ENCODE measurements around the gene KCNK1.
"Not testable (repeated sequence)": the region's sequence is repeated elsewhere in the genome, so short reads cannot be mapped to it uniquely, and the experiment has no call there.

Gene KCNK1

GRCh38 chr1:233607252-233608119, 6.4 kb upstream of the KCNK1 start:
- no peak overlapping the region for H3K27ac ChIP-seq
- TF ChIP-seq, protein P1, sequence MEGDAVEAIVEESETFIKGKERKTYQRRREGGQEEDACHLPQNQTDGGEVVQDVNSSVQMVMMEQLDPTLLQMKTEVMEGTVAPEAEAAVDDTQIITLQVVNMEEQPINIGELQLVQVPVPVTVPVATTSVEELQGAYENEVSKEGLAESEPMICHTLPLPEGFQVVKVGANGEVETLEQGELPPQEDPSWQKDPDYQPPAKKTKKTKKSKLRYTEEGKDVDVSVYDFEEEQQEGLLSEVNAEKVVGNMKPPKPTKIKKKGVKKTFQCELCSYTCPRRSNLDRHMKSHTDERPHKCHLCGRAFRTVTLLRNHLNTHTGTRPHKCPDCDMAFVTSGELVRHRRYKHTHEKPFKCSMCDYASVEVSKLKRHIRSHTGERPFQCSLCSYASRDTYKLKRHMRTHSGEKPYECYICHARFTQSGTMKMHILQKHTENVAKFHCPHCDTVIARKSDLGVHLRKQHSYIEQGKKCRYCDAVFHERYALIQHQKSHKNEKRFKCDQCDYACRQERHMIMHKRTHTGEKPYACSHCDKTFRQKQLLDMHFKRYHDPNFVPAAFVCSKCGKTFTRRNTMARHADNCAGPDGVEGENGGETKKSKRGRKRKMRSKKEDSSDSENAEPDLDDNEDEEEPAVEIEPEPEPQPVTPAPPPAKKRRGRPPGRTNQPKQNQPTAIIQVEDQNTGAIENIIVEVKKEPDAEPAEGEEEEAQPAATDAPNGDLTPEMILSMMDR (IDR thresholded peaks at IDR 0.05), result no peak
- TF ChIP-seq ZFX (IDR thresholded peaks at IDR 0.05; ENCODE audit: borderline replicate concordance), result no peak

DNA sequence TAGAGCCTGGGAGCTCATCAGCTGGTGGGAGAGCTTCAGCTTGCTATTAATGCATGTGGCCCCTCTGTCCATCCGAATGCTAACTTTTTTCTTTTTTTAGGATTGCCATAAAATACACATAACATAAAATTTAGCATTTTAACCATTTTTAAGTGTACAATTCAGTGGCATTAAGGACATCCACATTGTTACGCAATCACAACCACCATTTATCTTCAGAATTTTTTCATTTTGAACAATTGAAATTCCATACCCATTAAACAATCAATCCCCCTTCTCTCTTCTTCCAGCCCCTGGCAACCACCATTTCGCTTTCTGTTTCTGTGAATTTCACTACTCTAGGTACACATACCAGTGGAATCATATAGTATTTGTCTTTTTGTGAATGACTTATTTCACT, 4.9 kb upstream of the KCNK1 start:
- H3K27ac ChIP-seq, result no peak overlapping the region
- TF ChIP-seq ZFX (IDR thresholded peaks at IDR 0.05; ENCODE audit: borderline replicate concordance), result no peak
- TF ChIP-seq, protein P1 (IDR thresholded peaks at IDR 0.05), result no peak

DNA sequence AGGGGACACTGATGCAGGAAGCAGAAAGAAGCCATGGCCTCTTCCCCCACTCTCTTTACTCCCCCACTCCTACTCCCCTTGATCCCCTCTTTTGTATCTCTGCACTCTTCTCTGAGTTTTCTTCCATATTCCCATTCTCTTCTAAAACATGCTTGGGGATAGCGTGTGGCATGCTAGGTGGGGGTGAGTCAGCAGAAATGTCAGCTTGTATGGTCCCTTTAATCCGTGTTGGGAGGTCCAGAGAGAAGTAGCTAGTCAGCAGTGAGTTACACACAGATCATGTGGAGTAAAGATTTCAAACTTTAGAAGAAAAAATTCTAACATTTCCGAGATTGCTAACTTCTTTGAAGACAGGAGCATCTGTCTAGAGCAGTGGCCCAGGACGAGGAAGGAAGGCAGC, 4.0 kb upstream of the KCNK1 start:
- TF ChIP-seq, protein P1 (IDR thresholded peaks at IDR 0.05), result no peak
- no peak for TF ChIP-seq ZFX (IDR thresholded peaks at IDR 0.05; ENCODE audit: borderline replicate concordance)
- no peak overlapping the region for H3K27ac ChIP-seq

- TF ChIP-seq ZFX (IDR thresholded peaks at IDR 0.05; ENCODE audit: borderline replicate concordance), result no peak
- TF ChIP-seq, protein P1 (IDR thresholded peaks at IDR 0.05), result no peak
- H3K27ac ChIP-seq, result no peak overlapping the region
These were observed 3.3 kb upstream of the KCNK1 start for GRCh38 chr1:233610628-233611027.

- H3K27ac ChIP-seq, result not testable (repeated sequence)
These were observed 2.5 kb upstream of the KCNK1 start for GRCh38 chr1:233611363-233611762.

GRCh38 chr1:233614173-233614742, 352 bp downstream of the KCNK1 start:
- no peak for TF ChIP-seq ZFX (IDR thresholded peaks at IDR 0.05; ENCODE audit: borderline replicate concordance)
- TF ChIP-seq, protein P1 (IDR thresholded peaks at IDR 0.05), result no peak

DNA sequence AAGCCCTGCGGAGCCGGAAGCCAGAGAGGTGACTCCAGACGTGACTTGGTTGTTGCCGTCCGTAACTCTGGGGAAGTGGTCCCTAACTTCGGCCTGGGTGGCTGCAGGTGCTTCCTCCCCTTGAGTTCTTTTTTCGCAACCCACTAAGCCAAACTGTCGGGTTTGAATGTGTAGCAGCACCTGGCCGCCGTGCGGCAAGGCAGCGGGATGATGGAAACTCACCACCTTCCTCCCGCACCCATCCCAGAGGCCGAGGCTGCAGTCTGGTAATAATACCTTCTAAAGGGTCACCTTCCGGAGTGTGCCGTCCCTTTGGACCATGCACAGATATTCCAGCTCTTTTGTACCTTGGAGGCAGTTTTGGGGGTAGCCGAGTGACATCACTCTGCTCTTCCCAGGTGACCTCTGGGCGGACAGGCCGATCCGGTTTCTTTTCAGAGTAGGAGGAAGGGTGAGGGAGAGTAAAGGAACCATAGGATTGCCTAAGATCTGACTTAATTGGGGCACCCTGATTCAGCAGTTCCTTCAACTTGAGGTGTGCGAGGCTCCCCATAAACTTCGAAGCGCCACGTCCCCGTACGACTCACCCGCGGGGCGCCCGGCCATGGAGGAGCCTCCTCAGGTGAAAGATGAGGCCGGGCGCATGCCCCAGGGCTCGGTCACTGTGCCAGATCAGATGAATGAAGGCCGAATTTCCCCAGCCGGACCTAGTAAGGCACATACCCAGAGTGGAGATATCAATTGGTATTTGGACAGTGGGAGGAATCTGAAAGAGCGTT, 1.0 kb downstream of the KCNK1 start:
- H3K27ac ChIP-seq, result peak overlapping the region; percentile 83
- no peak for TF ChIP-seq ZFX (IDR thresholded peaks at IDR 0.05; ENCODE audit: borderline replicate concordance)
- TF ChIP-seq, protein P1 (IDR thresholded peaks at IDR 0.05), result no peak

More at GRCh38 chr1:233614173-233614742, 352 bp downstream of the KCNK1 start:
- peak overlapping the region; percentile 83 for H3K27ac ChIP-seq
